Measurements from ENCODE around the gene GPR84.

The GPR84 gene

DNA sequence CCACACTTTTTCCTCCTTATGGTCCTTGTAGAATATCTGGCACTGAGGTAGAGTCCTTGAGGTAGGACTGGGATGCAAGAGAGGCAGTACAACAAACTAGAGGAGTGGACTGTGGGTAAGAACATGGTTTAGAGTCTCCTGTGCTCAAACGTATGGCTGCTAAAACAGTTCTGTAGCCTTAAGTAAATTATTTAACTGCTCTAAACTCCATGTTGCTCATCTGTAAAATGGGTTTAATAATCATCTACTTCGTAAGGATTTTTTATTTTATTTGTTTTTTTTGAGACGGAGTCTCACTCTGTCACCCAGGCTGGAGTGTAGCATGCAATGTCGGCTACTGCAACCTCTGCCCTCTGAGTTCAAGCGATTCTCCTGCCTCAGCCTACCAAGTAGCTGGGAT is 42.9 kb downstream of the GPR84 start:
- no peak for DNase-seq
